Measurements from ENCODE around the gene ADCY5. TPM values are rescaled to one million over a fixed set of nuclear protein-coding genes. Genes with fewer than 3 reads are reported as not detected.

The ADCY5 gene
- total RNA-seq, 1 experiment from 2014 or later: 1.4 TPM

DNA sequence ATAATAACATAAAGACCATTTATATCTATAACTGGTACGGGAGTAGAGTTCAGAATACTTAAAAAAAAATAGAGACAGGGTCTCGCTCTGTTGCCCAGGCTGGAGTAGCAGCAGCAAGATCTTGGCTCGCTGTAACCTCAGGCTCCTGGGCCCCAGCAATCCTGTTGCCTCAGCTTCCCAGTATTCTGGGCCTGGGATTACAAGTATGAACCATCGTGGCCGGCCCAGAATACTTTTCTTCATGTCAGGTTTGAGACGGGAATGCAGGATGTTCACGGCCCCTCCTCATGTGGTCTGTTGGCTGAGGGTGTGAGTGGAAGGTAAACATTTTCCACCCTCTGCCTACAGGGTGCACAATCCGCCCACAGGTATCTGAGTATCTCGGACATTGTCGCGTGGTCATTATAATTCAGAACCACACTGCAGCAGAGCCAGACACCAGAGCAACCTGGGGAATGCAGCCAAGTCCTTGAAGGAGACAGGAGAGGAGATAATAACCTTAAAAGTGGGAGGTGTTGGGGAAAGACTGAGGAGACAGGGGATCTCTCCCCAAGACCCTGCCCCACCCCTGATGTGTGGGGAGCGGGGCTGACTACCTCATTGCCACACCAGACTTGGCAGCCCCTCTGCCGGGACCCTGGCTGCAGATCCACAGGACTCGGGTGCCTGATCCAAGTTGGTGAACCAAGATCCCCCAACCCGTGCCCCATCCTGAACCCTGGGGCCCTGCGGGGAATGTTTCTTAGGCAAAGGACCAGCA, 106.8 kb downstream of the ADCY5 start:
- no peak overlapping the region for H3K27ac ChIP-seq (ENCODE audit: low read length)
- TF ChIP-seq REST (IDR thresholded peaks at IDR 0.05; ENCODE audit: insufficient read depth in 1 of 2, low read depth in 2 of 2, low read length in 1 of 2) (no peak), SIN3A (IDR thresholded peaks at IDR 0.05; ENCODE audit: borderline replicate concordance, insufficient read depth, low read depth, low read length) (no peak), CTCF (IDR thresholded peaks at IDR 0.05) (no peak), TCF7L2 (IDR thresholded peaks at IDR 0.05; ENCODE audit: low read depth, low read length) (no peak), POLR2AphosphoS5 (IDR thresholded peaks at IDR 0.05; ENCODE audit: low read depth, low read length) (no peak)
- in situ Hi-C loops (cut with HindIII; ENCODE audit: low pct_unique_long_range_greater_than_20kb, low sequenced_read_pairs): no loop called here
- BruUV-seq (replicated peaks): no TSS peak
- no peaks in the 10 kb centered on the region for H3K4me1 ChIP-seq (ENCODE audit: control insufficient read depth, insufficient read depth, low read length)
- no peaks in the 10 kb centered on the region for H3K36me3 ChIP-seq (ENCODE audit: control insufficient read depth, insufficient read depth, low read length)
- no peak for DNase-seq (ENCODE audit: low read depth, low spot score)
- no peaks in the 10 kb centered on the region for H3K9me3 ChIP-seq (ENCODE audit: control insufficient read depth, insufficient read depth, low read depth, low read length)
- H3K27me3 ChIP-seq (ENCODE audit: control insufficient read depth, insufficient read depth, low read length): no peaks in the 10 kb centered on the region
- ChIA-PET POLR2A (no interaction called here), CTCF (no interaction called here)
- ATAC-seq: 0 out of 2 replicates have a peak, but pooled peaks have one; percentile 49
- intact Hi-C loops (cut with micrococcal nuclease; ENCODE audit: unreplicated experiment): no loop called here
- no peak overlapping the region for H3K4me3 ChIP-seq (ENCODE audit: low read depth in 2 of 2, low read length in 2 of 2)

DNA sequence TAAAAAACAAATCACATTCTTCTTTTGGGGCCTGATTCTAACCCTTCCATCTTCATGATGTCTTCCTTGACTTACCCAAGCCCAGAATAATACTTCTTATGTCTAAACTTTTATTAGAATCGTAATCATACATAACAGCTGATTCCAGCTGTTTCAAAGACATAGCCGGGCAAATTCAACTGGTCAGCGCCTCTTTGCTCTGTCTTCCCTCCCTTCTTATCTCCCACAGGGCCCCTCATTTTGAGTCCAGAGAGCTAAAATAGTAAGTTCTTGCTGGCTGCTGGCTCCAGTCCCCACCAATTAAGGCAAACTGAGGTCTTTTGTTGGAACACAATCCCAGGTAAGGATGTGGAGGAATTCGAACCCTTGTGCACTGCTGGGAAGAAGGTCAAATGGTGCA, 108.6 kb downstream of the ADCY5 start:
- no peak for DNase-seq (ENCODE audit: low read depth, low spot score)
- Histone ChIP-seq H3K4me1 (ENCODE audit: control insufficient read depth, insufficient read depth, low read length) (no peaks in the 10 kb centered on the region), H3K4me3 (ENCODE audit: low read depth in 2 of 2, low read length in 2 of 2) (no peak overlapping the region), H3K27me3 (ENCODE audit: control insufficient read depth, insufficient read depth, low read length) (no peaks in the 10 kb centered on the region), H3K27ac (ENCODE audit: low read length) (no peak overlapping the region), H3K9me3 (ENCODE audit: control insufficient read depth, insufficient read depth, low read depth, low read length) (no peaks in the 10 kb centered on the region), H3K36me3 (ENCODE audit: control insufficient read depth, insufficient read depth, low read length) (no peaks in the 10 kb centered on the region)
- in situ Hi-C loops (cut with HindIII; ENCODE audit: low pct_unique_long_range_greater_than_20kb, low sequenced_read_pairs): no loop called here
- TF ChIP-seq TCF7L2 (IDR thresholded peaks at IDR 0.05; ENCODE audit: low read depth, low read length): no peak
- TF ChIP-seq SIN3A (IDR thresholded peaks at IDR 0.05; ENCODE audit: borderline replicate concordance, insufficient read depth, low read depth, low read length): no peak
- TF ChIP-seq CTCF (IDR thresholded peaks at IDR 0.05): no peak
- TF ChIP-seq POLR2AphosphoS5 (IDR thresholded peaks at IDR 0.05; ENCODE audit: low read depth, low read length): no peak
- TF ChIP-seq REST (IDR thresholded peaks at IDR 0.05; ENCODE audit: insufficient read depth in 1 of 2, low read depth in 2 of 2, low read length in 1 of 2): no peak
- CTCF ChIA-PET: no interaction called here
- POLR2A ChIA-PET: no interaction called here
- no TSS peak for BruUV-seq (replicated peaks)
- ATAC-seq: no peak
- intact Hi-C loops (cut with micrococcal nuclease; ENCODE audit: unreplicated experiment): no loop called here

Data from Panc1 (cell line).